ENCODE data around the gene SERINC5.

The SERINC5 gene

GRCh38 chr5:80149161-80149609 lies 106.7 kb downstream of the SERINC5 start:
- in situ Hi-C loops (cut with MboI; ENCODE audit: low pct_unique_long_range_greater_than_20kb, low sequenced_read_pairs, unreplicated experiment), result no loop called here

GRCh38 chr5:80147119-80147815 lies 108.6 kb downstream of the SERINC5 start:
- in situ Hi-C loops (cut with MboI; ENCODE audit: low pct_unique_long_range_greater_than_20kb, low sequenced_read_pairs, unreplicated experiment), result no loop called here
- TF ChIP-seq CTCF (IDR thresholded peaks at IDR 0.05; ENCODE audit: extremely low read depth, insufficient read depth, missing control alignments), result no peak
- no peak for DNase-seq (ENCODE audit: low spot score)

More at GRCh38 chr5:80149161-80149609, 106.7 kb downstream of the SERINC5 start:
- TF ChIP-seq CTCF (IDR thresholded peaks at IDR 0.05; ENCODE audit: extremely low read depth, insufficient read depth, missing control alignments), result no peak
- no peak for DNase-seq (ENCODE audit: low spot score)

- in situ Hi-C loops (cut with MboI; ENCODE audit: low pct_unique_long_range_greater_than_20kb, low sequenced_read_pairs, unreplicated experiment), result no loop called here
- DNase-seq (ENCODE audit: low spot score), result no peak
Measured at GRCh38 chr5:80146046-80146445, 109.8 kb downstream of the SERINC5 start.

GRCh38 chr5:80143491-80143890 lies 112.4 kb downstream of the SERINC5 start:
- DNase-seq (ENCODE audit: low spot score), result no peak
- in situ Hi-C loops (cut with MboI; ENCODE audit: low pct_unique_long_range_greater_than_20kb, low sequenced_read_pairs, unreplicated experiment), result no loop called here
- TF ChIP-seq CTCF (IDR thresholded peaks at IDR 0.05; ENCODE audit: extremely low read depth, insufficient read depth, missing control alignments), result no peak

More at GRCh38 chr5:80146046-80146445, 109.8 kb downstream of the SERINC5 start:
- no peak for TF ChIP-seq CTCF (IDR thresholded peaks at IDR 0.05; ENCODE audit: extremely low read depth, insufficient read depth, missing control alignments)

GRCh38 chr5:80142996-80143395 lies 112.9 kb downstream of the SERINC5 start:
- DNase-seq (ENCODE audit: low spot score), result no peak
- in situ Hi-C loops (cut with MboI; ENCODE audit: low pct_unique_long_range_greater_than_20kb, low sequenced_read_pairs, unreplicated experiment), result no loop called here
- no peak for TF ChIP-seq CTCF (IDR thresholded peaks at IDR 0.05; ENCODE audit: extremely low read depth, insufficient read depth, missing control alignments)

- no peak for TF ChIP-seq CTCF (IDR thresholded peaks at IDR 0.05; ENCODE audit: extremely low read depth, insufficient read depth, missing control alignments)
- DNase-seq (ENCODE audit: low spot score), result no peak
- in situ Hi-C loops (cut with MboI; ENCODE audit: low pct_unique_long_range_greater_than_20kb, low sequenced_read_pairs, unreplicated experiment), result no loop called here
Measured at GRCh38 chr5:80141681-80142080, 114.2 kb downstream of the SERINC5 start.

All from GM13977 (cell line).